Erythroblast (primary cell): Measurements from ENCODE around the gene ZNF827.

Source experiments
- GATA1 ChIP-seq: IDR thresholded peaks from 2 replicates; pipeline ENCODE4 v1.6.1; 2011; ENCODE audit warnings: low read depth, mild to moderate bottlenecking, control low read depth, low read length, moderate library complexity
- POLR2A ChIP-seq: IDR thresholded peaks from 2 replicates; pipeline ENCODE4 v1.6.1; 2011; ENCODE audit warnings: mild to moderate bottlenecking, low read length

- TF ChIP-seq POLR2A (no peak), GATA1 (no peak)
Observed at GRCh38 chr4:145709843-145710242, 228.8 kb downstream of the ZNF827 start.
